K562 (cell line): ENCODE results near the gene FAM114A1. TPM values are rescaled to one million over a fixed set of nuclear protein-coding genes. Genes with fewer than 3 reads are reported as not detected.

Experiments
- ATAC-seq: fragments of 200-7000 bp; cut with Tn5 transposase; 3 replicates; pipeline ENCODE4 v1.9.1; 2020; ENCODE audit warnings: moderate library complexity
- BruUV-seq: library from RNA; stranded (reverse); fragments of 400-500 nt; replicated peaks from 2 replicates; lab custom pipeline; 2021; lab: Mats Ljungman, UMichigan
- CTCF ChIA-PET: fragments of 300-600 bp; formaldehyde crosslinking; extraction: SDS; loops from one replicate; lab custom pipeline; 2021; ENCODE audit warnings: low intra/inter-chr PET ratio; lab: Yijun Ruan, JAX
- POLR2A ChIA-PET: fragments of 300-600, 350-650 bp; sonication (Branson Sonifier 250); formaldehyde crosslinking; extraction: SDS; loops from one replicate; lab custom pipeline; 2021; ENCODE audit warnings: antibody characterized with exemption, inconsistent platforms; lab: Yijun Ruan, JAX
- DNase-seq, 4 experiments: peaks; one replicate each; pipeline versions ENCODE4 v3.0.0 to v3.0.0-alpha.2; 2011 to 2018; ENCODE audit warnings: low spot score in 3 of 4, mixed read lengths in 3 of 4; ENCODE audit errors: extremely low read depth in 1 of 4
- FAIRE-seq: peaks from 2 replicates; lab custom pipeline; 2011; peaks lifted over from hg19 to GRCh38; lab: Jason Lieb, UNC
- H2AFZ ChIP-seq: 2 replicates; pipeline ENCODE4 v1.6.0; 2011; ENCODE audit warnings: low read depth, low read length, control low read depth, inconsistent platforms
- H3K27ac ChIP-seq: fragments of 200-600 bp; 3 replicates; pipeline ENCODE4 v1.8.0; 2011; ENCODE audit warnings: low read depth, mild to moderate bottlenecking, control low read depth, inconsistent platforms, low read length, moderate library complexity, mixed read lengths; ENCODE audit errors: extremely low read depth
- H3K27me3 ChIP-seq, 2 experiments: fragments of 300-600 bp in 1 of 2; 2 replicates in 1 of 2; 3 replicates in 1 of 2; pipeline versions ENCODE4 v1.6.0 to v1.8.0; 2011; ENCODE audit warnings: inconsistent platforms in 2 of 2, low read length in 2 of 2, mild to moderate bottlenecking in 1 of 2, mixed read lengths in 1 of 2, moderate library complexity in 1 of 2; ENCODE audit not compliant: control insufficient read depth in 2 of 2, insufficient read depth in 2 of 2
- H3K36me3 ChIP-seq: fragments of 300-600 bp; 3 replicates; pipeline ENCODE4 v1.8.0; 2011; ENCODE audit warnings: mild to moderate bottlenecking, low read length, inconsistent platforms; ENCODE audit not compliant: control insufficient read depth, insufficient read depth
- H3K4me1 ChIP-seq, 2 experiments: fragments of 200-600 bp in 1 of 2; replicated peaks in 1 of 2; 2 replicates in 1 of 2; 3 replicates in 1 of 2; pipeline versions ENCODE4 v1.5.1 to v1.8.0; 2011; ENCODE audit warnings: inconsistent platforms in 2 of 2, low read length in 2 of 2, mild to moderate bottlenecking in 1 of 2, mixed read lengths in 1 of 2, moderate library complexity in 1 of 2; ENCODE audit not compliant: control insufficient read depth in 2 of 2, insufficient read depth in 2 of 2
- H3K4me2 ChIP-seq: 2 replicates; pipeline ENCODE4 v1.6.1; 2011; ENCODE audit warnings: low read length, control low read depth, inconsistent platforms, mixed read lengths; ENCODE audit not compliant: insufficient read depth
- H3K4me3 ChIP-seq: fragments of 200-600 bp; sonication (generic), shearing (Covaris generic); 2 replicates; pipeline ENCODE4 v1.5.1; 2016; ENCODE audit warnings: control low read depth, inconsistent platforms
- H3K79me2 ChIP-seq: fragments of 200-600 bp; 3 replicates; pipeline ENCODE4 v1.8.0; 2011; ENCODE audit warnings: low read length, inconsistent platforms; ENCODE audit not compliant: control insufficient read depth, insufficient read depth
- H3K9ac ChIP-seq, 2 experiments: 2 replicates each; pipeline versions ENCODE4 v1.6.0 to v1.6.1; 2011; ENCODE audit warnings: low read depth in 2 of 2, low read length in 2 of 2, control low read depth in 1 of 2, inconsistent platforms in 1 of 2, mild to moderate bottlenecking in 1 of 2, mixed read lengths in 1 of 2; ENCODE audit not compliant: insufficient read depth in 1 of 2
- H3K9me1 ChIP-seq: one replicate; pipeline ENCODE4 v1.6.0; 2011; ENCODE audit warnings: inconsistent platforms, mild to moderate bottlenecking, low read length, moderate library complexity; ENCODE audit not compliant: control insufficient read depth, insufficient read depth
- H3K9me3 ChIP-seq: replicated peaks from 2 replicates; pipeline ENCODE4 v1.5.1; 2011; ENCODE audit warnings: low read depth, low read length, inconsistent platforms; ENCODE audit not compliant: control insufficient read depth, insufficient read depth
- H4K20me1 ChIP-seq: replicated peaks from 2 replicates; pipeline ENCODE4 v1.6.1; 2011; ENCODE audit warnings: low read length, inconsistent platforms, mixed read lengths; ENCODE audit not compliant: control insufficient read depth, insufficient read depth
- ARNT ChIP-seq, 2 experiments: fragments of 450-650 bp; IDR thresholded peaks; 2 replicates each; pipeline ENCODE4 v1.6.1; 2016; ENCODE audit warnings: mild to moderate bottlenecking in 1 of 2
- BACH1 ChIP-seq: fragments of 200-800 bp; sonication (Bioruptor generic); IDR thresholded peaks from 2 replicates; pipeline ENCODE4 v1.6.1; 2016; ENCODE audit warnings: missing genetic modification characterization, missing compliant biosample characterization
- COPS2 ChIP-seq: fragments of 450-650 bp; conservative IDR thresholded peaks from 2 replicates; pipeline ENCODE4 v1.6.1; 2016; ENCODE audit warnings: mild to moderate bottlenecking, moderate library complexity
- ESRRA ChIP-seq: fragments of 450-650 bp; IDR thresholded peaks from 2 replicates; pipeline ENCODE4 v1.6.1; 2014; ENCODE audit warnings: low read depth, mild to moderate bottlenecking, moderate library complexity, borderline replicate concordance
- ETV6 ChIP-seq, 3 experiments: fragments of 150-350 bp in 1 of 3; sonication (generic) in 1 of 3; formaldehyde crosslinking in 1 of 3; IDR thresholded peaks; 2 replicates each; pipeline versions ENCODE4 v1.6.1 to v1.8.0; 2014 to 2022; ENCODE audit warnings: borderline replicate concordance in 2 of 3, low read depth in 2 of 3, antibody characterized with exemption in 1 of 3, low read length in 1 of 3, mild to moderate bottlenecking in 1 of 3, missing genetic modification reagents in 1 of 3
- MEIS2 ChIP-seq: fragments of 450-650 bp; IDR thresholded peaks from 2 replicates; pipeline ENCODE4 v1.6.1; 2014; ENCODE audit warnings: mild to moderate bottlenecking; ENCODE audit not compliant: partially characterized antibody
- NCOA1 ChIP-seq: fragments of 450-650 bp; IDR thresholded peaks from 2 replicates; pipeline ENCODE4 v1.6.1; 2016; ENCODE audit warnings: low read depth
- NCOA4 ChIP-seq: fragments of 450-650 bp; IDR thresholded peaks from 2 replicates; pipeline ENCODE4 v1.6.1; 2018; ENCODE audit warnings: mild to moderate bottlenecking; ENCODE audit not compliant: partially characterized antibody
- PURB ChIP-seq: sonication (generic); formaldehyde crosslinking; IDR thresholded peaks from 2 replicates; pipeline ENCODE4 v1.9.0; 2021; ENCODE audit warnings: low read depth, mild to moderate bottlenecking, missing genetic modification reagents
- ZNF583 ChIP-seq: fragments of 250-450 bp; sonication (Bioruptor Pico); IDR thresholded peaks from 2 replicates; pipeline ENCODE4 v1.4.0; 2020
- WGBS: fragments of 100-300 bp; shearing (Covaris generic); methylation state at CpG from one replicate; pipeline ENCODE4 v1.1.6; 2016; ENCODE audit warnings: low coverage, mixed read lengths; ENCODE audit not compliant: insufficient coverage; ENCODE audit errors: missing lambda C conversion rate; 5-methylcytosine and 5-hydroxymethylcytosine counted together
- in situ Hi-C: fragments of 300-500 bp; cut with MboI; formaldehyde crosslinking; loops from 4 replicates; pipeline ENCODE4 v1.15.0; 2018; ENCODE audit warnings: inconsistent platforms, mixed read lengths
- intact Hi-C: fragments of 100-400 bp; cut with micrococcal nuclease; formaldehyde crosslinking; loops from 2 replicates; pipeline ENCODE4 v1.14.2; 2022
- polyA plus RNA-seq, 8 experiments: library from polyadenylated mRNA; depleted of rRNA in 4 of 8; stranded (reverse) in 5 of 8; unstranded in 3 of 8; fragments of >200 nt; fragmentation: Nextera tagmentation in 2 of 8; fragmentation: Illumina TruSeq in 1 of 8; extraction: Ambion mirVana in 2 of 8; extraction: Trizol in 1 of 8; gene quantifications; 2 replicates each; pipeline versions ENCODE4 v1.2.1 to v1.2.3, GENCODE V29; 2011 to 2014; ENCODE audit warnings: inconsistent platforms in 1 of 8, missing spikeins in 1 of 8
- total RNA-seq, 7 experiments: library from RNA; depleted of rRNA in 6 of 7; stranded (reverse); fragments of >200 nt in 6 of 7; fragmentation: Illumina TruSeq in 2 of 7; extraction: Trizol in 2 of 7; gene quantifications; 2 replicates each; pipeline versions ENCODE4 v1.2.1 to v1.2.3, GENCODE V29; 2011 to 2021; ENCODE audit warnings: low replicate concordance in 1 of 7
- TF ChIP-seq, protein P1 (sequence below): fragments of 250-450 bp; sonication (Bioruptor Pico); IDR thresholded peaks from 2 replicates; pipeline ENCODE4 v1.8.0; 2022; ENCODE audit warnings: moderate library complexity, mild to moderate bottlenecking, inconsistent platforms
- TF ChIP-seq, protein P2 (sequence below): fragments of 200-800 bp; sonication (Bioruptor generic); IDR thresholded peaks from 2 replicates; pipeline ENCODE4 v1.6.1; 2016; ENCODE audit warnings: missing genetic modification characterization, missing compliant biosample characterization

Gene FAM114A1
- total and polyA plus RNA-seq, 9 of the 15 experiments (the other 6 are each of a cell fraction or from before 2014, with no cell fraction given) = 1.8 to 12.0 (median 4.3) TPM

DNA sequence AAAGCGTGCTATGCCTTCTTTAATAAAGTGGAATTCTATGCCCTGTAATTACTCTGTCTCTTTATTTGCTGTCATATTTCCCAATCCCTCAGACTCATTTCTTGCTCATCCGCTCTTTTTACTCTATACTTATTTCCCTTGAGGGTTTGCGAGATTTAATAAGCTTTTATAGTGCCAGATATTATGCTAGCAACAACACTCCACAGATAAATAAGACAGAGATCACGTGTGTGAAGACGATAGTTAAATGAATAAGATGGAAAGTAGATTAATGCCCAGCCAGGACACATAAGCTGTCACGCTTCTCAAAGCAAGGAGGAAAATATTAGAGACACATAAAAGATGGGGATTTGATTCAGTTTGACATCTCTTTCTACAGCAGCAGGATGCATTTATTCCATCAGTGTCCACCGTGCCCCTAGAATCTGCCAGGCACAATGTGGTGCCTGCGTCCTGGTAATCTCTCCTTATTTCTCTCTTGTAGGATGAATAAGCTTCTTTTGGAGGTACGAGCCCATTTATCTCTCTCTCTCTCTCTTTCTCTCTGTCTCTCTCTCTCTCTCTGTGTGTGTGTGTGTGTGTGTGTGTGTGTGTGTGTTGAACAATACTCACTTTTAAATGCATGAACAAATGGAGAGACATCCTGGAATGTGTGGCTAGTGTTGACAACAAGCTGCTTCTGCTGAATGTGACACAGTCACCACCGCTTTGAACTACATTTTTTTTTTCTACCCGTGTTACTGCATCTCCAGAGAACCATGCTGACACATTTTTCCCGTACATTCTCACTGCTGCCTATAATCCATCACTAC lies 116.4 kb downstream of the FAM114A1 start:
- H3K9me3 ChIP-seq = no peaks in the 10 kb centered on the region
- no peak overlapping the region for H2AFZ ChIP-seq
- in situ Hi-C loops (no loop called here), intact Hi-C loops (no loop called here)
- H3K4me2 ChIP-seq = no peak overlapping the region
- no peak for ATAC-seq
- TF ChIP-seq ARNT (IDR thresholded peaks at IDR 0.05) (no peak), ESRRA (no peak), ZNF583 (CRISPR knock-in tag) (no peak), PURB (CRISPR knock-in tag) (no peak), MEIS2 (no peak), COPS2 (no peak), ETV6 (IDR thresholded peaks at IDR 0.05; ENCODE audit: borderline replicate concordance in 1 of 2, low read depth in 2 of 2, low read length in 1 of 2) (no peak), ETV6 (CRISPR knock-in tag; IDR thresholded peaks at IDR 0.05; ENCODE audit: borderline replicate concordance) (no peak), NCOA1 (no peak), NCOA4 (no peak), BACH1 (tag) (no peak)
- TF ChIP-seq, protein P1, sequence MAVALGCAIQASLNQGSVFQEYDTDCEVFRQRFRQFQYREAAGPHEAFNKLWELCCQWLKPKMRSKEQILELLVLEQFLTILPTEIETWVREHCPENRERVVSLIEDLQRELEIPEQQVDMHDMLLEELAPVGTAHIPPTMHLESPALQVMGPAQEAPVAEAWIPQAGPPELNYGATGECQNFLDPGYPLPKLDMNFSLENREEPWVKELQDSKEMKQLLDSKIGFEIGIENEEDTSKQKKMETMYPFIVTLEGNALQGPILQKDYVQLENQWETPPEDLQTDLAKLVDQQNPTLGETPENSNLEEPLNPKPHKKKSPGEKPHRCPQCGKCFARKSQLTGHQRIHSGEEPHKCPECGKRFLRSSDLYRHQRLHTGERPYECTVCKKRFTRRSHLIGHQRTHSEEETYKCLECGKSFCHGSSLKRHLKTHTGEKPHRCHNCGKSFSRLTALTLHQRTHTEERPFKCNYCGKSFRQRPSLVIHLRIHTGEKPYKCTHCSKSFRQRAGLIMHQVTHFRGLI (CRISPR knock-in tag) = no peak
- TF ChIP-seq, protein P2, sequence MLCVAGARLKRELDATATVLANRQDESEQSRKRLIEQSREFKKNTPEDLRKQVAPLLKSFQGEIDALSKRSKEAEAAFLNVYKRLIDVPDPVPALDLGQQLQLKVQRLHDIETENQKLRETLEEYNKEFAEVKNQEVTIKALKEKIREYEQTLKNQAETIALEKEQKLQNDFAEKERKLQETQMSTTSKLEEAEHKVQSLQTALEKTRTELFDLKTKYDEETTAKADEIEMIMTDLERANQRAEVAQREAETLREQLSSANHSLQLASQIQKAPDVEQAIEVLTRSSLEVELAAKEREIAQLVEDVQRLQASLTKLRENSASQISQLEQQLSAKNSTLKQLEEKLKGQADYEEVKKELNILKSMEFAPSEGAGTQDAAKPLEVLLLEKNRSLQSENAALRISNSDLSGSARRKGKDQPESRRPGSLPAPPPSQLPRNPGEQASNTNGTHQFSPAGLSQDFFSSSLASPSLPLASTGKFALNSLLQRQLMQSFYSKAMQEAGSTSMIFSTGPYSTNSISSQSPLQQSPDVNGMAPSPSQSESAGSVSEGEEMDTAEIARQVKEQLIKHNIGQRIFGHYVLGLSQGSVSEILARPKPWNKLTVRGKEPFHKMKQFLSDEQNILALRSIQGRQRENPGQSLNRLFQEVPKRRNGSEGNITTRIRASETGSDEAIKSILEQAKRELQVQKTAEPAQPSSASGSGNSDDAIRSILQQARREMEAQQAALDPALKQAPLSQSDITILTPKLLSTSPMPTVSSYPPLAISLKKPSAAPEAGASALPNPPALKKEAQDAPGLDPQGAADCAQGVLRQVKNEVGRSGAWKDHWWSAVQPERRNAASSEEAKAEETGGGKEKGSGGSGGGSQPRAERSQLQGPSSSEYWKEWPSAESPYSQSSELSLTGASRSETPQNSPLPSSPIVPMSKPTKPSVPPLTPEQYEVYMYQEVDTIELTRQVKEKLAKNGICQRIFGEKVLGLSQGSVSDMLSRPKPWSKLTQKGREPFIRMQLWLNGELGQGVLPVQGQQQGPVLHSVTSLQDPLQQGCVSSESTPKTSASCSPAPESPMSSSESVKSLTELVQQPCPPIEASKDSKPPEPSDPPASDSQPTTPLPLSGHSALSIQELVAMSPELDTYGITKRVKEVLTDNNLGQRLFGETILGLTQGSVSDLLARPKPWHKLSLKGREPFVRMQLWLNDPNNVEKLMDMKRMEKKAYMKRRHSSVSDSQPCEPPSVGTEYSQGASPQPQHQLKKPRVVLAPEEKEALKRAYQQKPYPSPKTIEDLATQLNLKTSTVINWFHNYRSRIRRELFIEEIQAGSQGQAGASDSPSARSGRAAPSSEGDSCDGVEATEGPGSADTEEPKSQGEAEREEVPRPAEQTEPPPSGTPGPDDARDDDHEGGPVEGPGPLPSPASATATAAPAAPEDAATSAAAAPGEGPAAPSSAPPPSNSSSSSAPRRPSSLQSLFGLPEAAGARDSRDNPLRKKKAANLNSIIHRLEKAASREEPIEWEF (CRISPR knock-in tag) = no peak
- TF ChIP-seq, all 486 proteins: peak for 0
- ChIA-PET POLR2A (interaction anchor here (1.0 kb wide), 1 partner anchor 63 kb away, joined by 3 read pairs; no protein-coding TSS in a partner anchor), CTCF (no interaction called here)
- H3K4me3 ChIP-seq = no peak overlapping the region
- H3K9ac ChIP-seq = no peak overlapping the region
- no peak for DNase-seq
- no peaks in the 10 kb centered on the region for H3K9me1 ChIP-seq
- H3K27me3 ChIP-seq = no peaks in the 10 kb centered on the region
- H3K79me2 ChIP-seq = no peaks in the 10 kb centered on the region
- H3K4me1 ChIP-seq = no peaks in the 10 kb centered on the region; a peak in 1 of 5 replicates
- BruUV-seq = no TSS peak
- 66% methylated on average over 12 of the region's 12 CpGs for WGBS
- no peaks in the 10 kb centered on the region for H4K20me1 ChIP-seq
- peaks cover 3% of the 10 kb centered on the region; the same call in 1 of the 3 replicates for H3K36me3 ChIP-seq
- H3K27ac ChIP-seq = no peak overlapping the region
- no peak for FAIRE-seq
